ENCODE results near the gene DCTN3. TPM values are rescaled to one million over a fixed set of nuclear protein-coding genes. Genes with fewer than 3 reads are reported as not detected.

DCTN3 gene
- total RNA-seq, 4 donors from 2014 or later: 41.6 to 78.9 (median 54.0) TPM

GRCh38 chr9:34587271-34587670 is 33.0 kb downstream of the DCTN3 start:
- no peak for DNase-seq
- 88% methylated on average over 2 of the region's 2 CpGs; no CpG with 5 or more reads in 1 of the 2 donors for WGBS, 2 donors (ENCODE audit: low coverage in 1 of 2)
- Histone ChIP-seq H3K4me1 (peaks cover 14 to 35% (median 29%) of the 10 kb centered on the region in 4 donors), H3K36me3 (no peaks in the 10 kb centered on the region), H3K4me3 (no peak overlapping the region), H3K27ac (no peak overlapping the region), H3K9me3 (no peaks in the 10 kb centered on the region), H3K27me3 (peaks cover 94% of the 10 kb centered on the region)
- in situ Hi-C loops (cut with MboI; ENCODE audit: low pct_ligation_motif_present in 1 of 4, low pct_unique_long_range_greater_than_20kb in 1 of 4, low sequenced_read_pairs in 3 of 4): no loop called here
- TF ChIP-seq POLR2A (IDR thresholded peaks at IDR 0.05) (no peak), POLR2AphosphoS5 (IDR thresholded peaks at IDR 0.05) (no peak), CTCF (IDR thresholded peaks at IDR 0.05) (no peak), EP300 (IDR thresholded peaks at IDR 0.05; ENCODE audit: low read depth) (no peak)
- intact Hi-C loops (cut with DNase I; ENCODE audit: low total_unique reads): loop anchor here (10.0 kb wide), 1 partner anchor 82 kb away; no protein-coding TSS in a partner anchor

DNA sequence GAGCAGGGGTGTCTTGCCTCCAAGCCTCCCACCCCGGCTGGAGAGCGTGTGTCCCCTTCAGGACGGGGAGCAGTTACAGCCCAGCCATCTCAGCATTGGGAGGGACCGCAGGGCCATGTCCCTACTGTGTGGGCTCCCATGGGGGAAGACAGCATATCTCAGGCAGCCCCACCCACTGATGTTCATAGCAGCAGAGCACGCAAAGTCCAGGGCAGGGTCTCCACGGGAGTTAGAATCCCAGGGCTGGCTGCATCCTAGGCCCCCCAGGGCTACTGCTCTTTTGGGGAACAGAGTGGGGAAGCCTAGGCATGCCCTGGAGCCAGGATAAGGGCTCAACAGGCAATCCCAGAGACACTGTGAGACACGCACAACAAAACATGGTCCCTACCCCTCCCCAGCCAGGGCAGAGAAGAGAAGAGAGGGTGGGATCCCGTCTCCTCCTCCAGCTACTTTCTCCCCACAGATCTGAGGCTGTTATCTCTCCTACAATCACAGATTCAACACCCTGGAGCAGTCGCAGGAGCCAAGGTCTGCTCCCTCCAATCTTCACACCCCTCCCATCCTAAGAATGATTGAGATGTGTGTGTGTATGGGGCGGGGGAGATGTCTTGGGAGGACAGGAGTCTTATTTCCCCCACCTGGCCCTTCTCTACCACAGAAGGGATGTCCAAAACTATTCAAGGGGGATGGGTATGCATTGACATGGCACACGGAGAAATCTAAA is 34.2 kb downstream of the DCTN3 start:
- intact Hi-C loops (cut with DNase I; ENCODE audit: low total_unique reads) (loop anchor here (10.0 kb wide), 1 partner anchor 81 kb away; no protein-coding TSS in a partner anchor), in situ Hi-C loops (cut with MboI; ENCODE audit: low pct_ligation_motif_present in 1 of 4, low pct_unique_long_range_greater_than_20kb in 1 of 4, low sequenced_read_pairs in 3 of 4) (no loop called here)
- TF ChIP-seq POLR2A (IDR thresholded peaks at IDR 0.05) (no peak), POLR2AphosphoS5 (IDR thresholded peaks at IDR 0.05) (no peak), CTCF (IDR thresholded peaks at IDR 0.05) (no peak), EP300 (IDR thresholded peaks at IDR 0.05; ENCODE audit: low read depth) (no peak)
- Histone ChIP-seq H3K27ac (no peak overlapping the region), H3K36me3 (no peaks in the 10 kb centered on the region), H3K4me3 (no peak overlapping the region), H3K4me1 (peaks cover 10 to 26% (median 24%) of the 10 kb centered on the region in 4 donors), H3K9me3 (no peaks in the 10 kb centered on the region), H3K27me3 (peaks cover 83% of the 10 kb centered on the region)
- DNase-seq: no peak
- 0 to 34% methylated on average over 1 to 11 of the region's 11 CpGs for WGBS, 2 donors (ENCODE audit: low coverage in 1 of 2)

DNA sequence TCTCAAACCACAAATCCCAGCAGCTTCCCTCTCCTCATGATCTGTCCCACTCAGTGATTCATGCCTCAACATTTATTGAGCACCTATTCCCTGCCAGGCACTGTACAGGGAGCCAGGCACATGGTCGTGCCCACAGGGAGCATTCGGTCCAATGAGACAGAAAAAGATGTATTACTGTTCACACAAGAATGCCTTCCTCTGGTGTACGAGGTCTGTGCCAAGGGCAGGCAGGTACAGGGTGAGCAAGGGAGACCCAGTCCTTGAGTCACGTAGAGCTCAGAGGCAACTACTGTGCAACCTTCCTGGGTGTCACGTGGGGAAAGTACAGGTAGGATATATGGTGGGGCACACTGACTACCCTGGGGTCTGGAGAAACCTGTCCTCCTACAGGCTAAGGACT is 35.3 kb downstream of the DCTN3 start:
- TF ChIP-seq POLR2A (IDR thresholded peaks at IDR 0.05) (no peak), CTCF (IDR thresholded peaks at IDR 0.05) (no peak), POLR2AphosphoS5 (IDR thresholded peaks at IDR 0.05) (no peak), EP300 (IDR thresholded peaks at IDR 0.05; ENCODE audit: low read depth) (no peak)
- H3K27me3 ChIP-seq: peaks cover 82% of the 10 kb centered on the region
- intact Hi-C loops (cut with DNase I; ENCODE audit: low total_unique reads): loop anchor here (10.0 kb wide), 1 partner anchor 80 kb away; no protein-coding TSS in a partner anchor
- in situ Hi-C loops (cut with MboI; ENCODE audit: low pct_ligation_motif_present in 1 of 4, low pct_unique_long_range_greater_than_20kb in 1 of 4, low sequenced_read_pairs in 3 of 4): no loop called here
- peaks cover under 1 to 14% (median 12%) of the 10 kb centered on the region in 4 donors for H3K4me1 ChIP-seq
- no peak for DNase-seq
- H3K4me3 ChIP-seq: no peak overlapping the region
- WGBS, 2 donors (ENCODE audit: low coverage in 1 of 2): 72% methylated on average over 5 of the region's 5 CpGs; no CpG with 5 or more reads in 1 of the 2 donors
- no peaks in the 10 kb centered on the region for H3K36me3 ChIP-seq
- no peak overlapping the region for H3K27ac ChIP-seq
- no peaks in the 10 kb centered on the region for H3K9me3 ChIP-seq

DNA sequence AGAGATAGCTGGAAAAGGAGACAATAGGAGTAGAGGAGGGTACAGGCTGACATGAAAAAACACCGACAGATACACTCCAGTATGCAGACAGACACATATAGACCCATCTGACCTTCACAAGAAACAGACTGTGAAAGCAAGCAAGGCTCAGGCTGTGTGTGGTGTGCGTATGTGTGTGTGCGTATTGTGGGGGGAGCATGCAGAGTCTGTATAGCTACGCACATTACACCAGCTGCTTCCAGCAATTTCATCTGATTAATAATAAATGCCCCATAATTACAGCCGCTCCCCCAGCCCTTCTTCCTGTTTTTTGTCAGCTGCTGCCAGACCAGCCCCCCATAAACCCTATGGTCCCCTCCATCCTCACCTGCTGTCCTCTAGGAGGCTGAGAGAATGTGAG is 37.5 kb downstream of the DCTN3 start:
- H3K4me1 ChIP-seq: peaks cover 0 to 14% (median 2%) of the 10 kb centered on the region in 4 donors
- intact Hi-C loops (cut with DNase I; ENCODE audit: low total_unique reads) (loop anchor here (10.0 kb wide), 1 partner anchor 78 kb away; no protein-coding TSS in a partner anchor), in situ Hi-C loops (cut with MboI; ENCODE audit: low pct_ligation_motif_present in 1 of 4, low pct_unique_long_range_greater_than_20kb in 1 of 4, low sequenced_read_pairs in 3 of 4) (no loop called here)
- TF ChIP-seq EP300 (IDR thresholded peaks at IDR 0.05; ENCODE audit: low read depth): no peak
- TF ChIP-seq CTCF (IDR thresholded peaks at IDR 0.05): no peak
- no peak for TF ChIP-seq POLR2AphosphoS5 (IDR thresholded peaks at IDR 0.05)
- TF ChIP-seq POLR2A (IDR thresholded peaks at IDR 0.05): no peak
- DNase-seq: no peak
- no peaks in the 10 kb centered on the region for H3K36me3 ChIP-seq
- WGBS, 2 donors (ENCODE audit: low coverage in 1 of 2): 90% methylated on average over 5 of the region's 5 CpGs; no CpG with 5 or more reads in 1 of the 2 donors
- H3K4me3 ChIP-seq: no peak overlapping the region
- no peaks in the 10 kb centered on the region for H3K9me3 ChIP-seq
- H3K27me3 ChIP-seq: peaks cover 82% of the 10 kb centered on the region
- no peak overlapping the region for H3K27ac ChIP-seq

Measured in transverse colon (tissue), 4 donors.